ENCODE measurements around the gene SPTLC1. TPM values are rescaled to one million over a fixed set of nuclear protein-coding genes. Genes with fewer than 3 reads are reported as not detected.

The SPTLC1 gene
- total and polyA plus RNA-seq, 2 of the 8 experiments (the other 6 are each of a cell fraction or from before 2014, with no cell fraction given), result 34.2 to 62.1 TPM

DNA sequence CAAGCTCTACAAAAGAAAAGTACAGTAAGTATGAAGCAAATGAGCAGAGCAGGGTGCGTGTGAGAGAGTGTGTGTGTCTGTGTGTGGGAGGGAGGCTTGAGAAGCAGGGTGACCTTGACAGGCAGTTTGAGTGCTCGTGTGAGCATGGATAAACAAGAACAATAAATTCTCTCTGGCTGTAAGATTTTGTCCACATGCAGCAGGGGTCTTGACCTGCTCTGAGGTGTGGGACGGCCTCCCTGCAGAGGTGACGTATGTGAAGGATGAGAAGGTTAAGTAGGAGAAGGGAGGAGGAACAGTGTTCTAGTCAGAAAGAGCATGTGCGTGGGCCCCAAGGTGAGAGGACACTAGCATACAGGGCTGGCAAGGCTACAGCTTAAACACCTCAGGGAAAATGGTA lies 49.0 kb downstream of the SPTLC1 start (continued):
- TF ChIP-seq, protein P1, sequence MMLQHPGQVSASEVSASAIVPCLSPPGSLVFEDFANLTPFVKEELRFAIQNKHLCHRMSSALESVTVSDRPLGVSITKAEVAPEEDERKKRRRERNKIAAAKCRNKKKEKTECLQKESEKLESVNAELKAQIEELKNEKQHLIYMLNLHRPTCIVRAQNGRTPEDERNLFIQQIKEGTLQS (IDR thresholded peaks at IDR 0.05; ENCODE audit: insufficient read depth, low read depth, low read length), result no peak
- TF ChIP-seq YY1 (IDR thresholded peaks at IDR 0.05; ENCODE audit: low read depth, low read length), result no peak
- TF ChIP-seq PHF8 (conservative IDR thresholded peaks at IDR 0.05; ENCODE audit: low read depth, low read length), result no peak
